Measurements from ENCODE around the gene MYOD1.

MYOD1 gene

DNA sequence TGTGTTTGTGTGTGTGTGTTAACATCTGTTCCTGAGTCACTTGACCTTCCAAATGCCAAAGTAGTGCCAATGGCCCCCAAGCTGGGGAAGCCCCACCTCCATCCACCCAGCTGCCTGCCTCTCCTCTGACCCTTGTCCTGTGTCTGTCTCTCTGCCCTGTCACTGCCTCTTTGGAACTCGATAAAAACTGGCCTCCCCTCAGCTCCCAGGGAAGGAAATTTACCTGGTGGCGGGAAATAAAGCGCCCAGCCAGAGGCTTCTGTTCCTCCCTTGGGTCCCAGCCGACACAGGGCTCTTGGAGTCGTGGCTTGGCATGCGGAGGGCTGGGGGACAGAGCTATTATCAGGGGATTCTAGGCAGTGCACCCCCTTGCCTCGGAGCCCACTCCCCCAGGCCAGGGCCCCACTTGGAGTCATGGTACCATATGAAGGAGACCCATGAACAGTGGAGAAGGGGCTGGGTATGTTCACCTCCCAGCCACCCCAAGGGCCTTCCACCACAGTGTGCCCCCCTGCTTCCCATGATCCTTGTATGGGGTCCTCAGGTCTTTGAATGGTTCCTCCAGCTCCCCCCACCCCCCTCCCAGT, 21.4 kb downstream of the MYOD1 start:
- TF ChIP-seq CTCF (conservative IDR thresholded peaks at IDR 0.05) = no peak

DNA sequence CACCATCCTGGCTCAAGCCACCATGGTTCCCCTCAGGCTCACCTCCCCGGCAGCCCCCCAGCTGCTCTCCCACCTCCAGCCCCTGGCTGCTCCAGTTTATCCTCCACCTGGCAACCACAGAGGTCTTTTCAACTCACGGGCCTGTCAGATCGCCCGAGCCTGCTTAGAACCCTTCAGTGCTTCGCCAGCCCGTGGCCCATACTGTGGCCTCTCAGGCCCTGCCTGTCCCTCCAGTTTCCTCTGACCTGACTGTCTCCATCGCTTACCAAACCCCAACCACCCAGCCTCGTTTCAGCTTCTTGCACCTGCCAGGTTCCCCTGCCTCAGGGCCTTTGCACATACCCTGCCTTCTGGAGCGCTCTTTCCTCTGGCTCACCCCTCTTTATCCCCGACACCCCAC, 22.1 kb downstream of the MYOD1 start:
- H3K27ac ChIP-seq = no peak overlapping the region
- TF ChIP-seq CTCF (conservative IDR thresholded peaks at IDR 0.05) = no peak

More for the DNA sequence above, 21.4 kb downstream of the MYOD1 start:
- no peak overlapping the region for H3K27ac ChIP-seq

GRCh38 chr11:17742019-17742418, 22.6 kb downstream of the MYOD1 start:
- H3K27ac ChIP-seq = no peak overlapping the region
- no peak for TF ChIP-seq CTCF (conservative IDR thresholded peaks at IDR 0.05)

- no peak for TF ChIP-seq CTCF (conservative IDR thresholded peaks at IDR 0.05)
- no peak overlapping the region for H3K27ac ChIP-seq
These were observed 23.8 kb downstream of the MYOD1 start for GRCh38 chr11:17743026-17743807.

GRCh38 chr11:17743808-17744119, 24.4 kb downstream of the MYOD1 start:
- no peak for TF ChIP-seq CTCF (conservative IDR thresholded peaks at IDR 0.05)
- no peak overlapping the region for H3K27ac ChIP-seq

- no peak overlapping the region for H3K27ac ChIP-seq
- no peak for TF ChIP-seq CTCF (conservative IDR thresholded peaks at IDR 0.05)
These were observed 25.0 kb downstream of the MYOD1 start for GRCh38 chr11:17744151-17744940.

GRCh38 chr11:17745023-17745772, 25.8 kb downstream of the MYOD1 start:
- H3K27ac ChIP-seq = no peak overlapping the region
- no peak for TF ChIP-seq CTCF (conservative IDR thresholded peaks at IDR 0.05)

Measured in VCaP (cell line).